ENCODE results near the gene CXCL11.

The CXCL11 gene

GRCh38 chr4:76035141-76035540 lies 729 bp downstream of the CXCL11 start:
- no peak for DNase-seq (ENCODE audit: insufficient read length)
- no peak for FAIRE-seq
- TF ChIP-seq TAF1 (IDR thresholded peaks at IDR 0.05; ENCODE audit: borderline replicate concordance, low read depth, low read length) (no peak), POLR2A (IDR thresholded peaks at IDR 0.05; ENCODE audit: low read depth, low read length) (no peak), POLR2AphosphoS5 (IDR thresholded peaks at IDR 0.05; ENCODE audit: low read depth, low read length) (no peak)

GRCh38 chr4:76029300-76029699 lies 6.6 kb downstream of the CXCL11 start:
- no peak for TF ChIP-seq POLR2AphosphoS5 (IDR thresholded peaks at IDR 0.05; ENCODE audit: low read depth, low read length)
- TF ChIP-seq POLR2A (IDR thresholded peaks at IDR 0.05; ENCODE audit: low read depth, low read length), result no peak
- TF ChIP-seq TAF1 (IDR thresholded peaks at IDR 0.05; ENCODE audit: borderline replicate concordance, low read depth, low read length), result no peak
- FAIRE-seq (no peak), DNase-seq (ENCODE audit: insufficient read length) (no peak)

GRCh38 chr4:76028350-76028765 lies 7.5 kb downstream of the CXCL11 start:
- TF ChIP-seq POLR2A (IDR thresholded peaks at IDR 0.05; ENCODE audit: low read depth, low read length) (no peak), POLR2AphosphoS5 (IDR thresholded peaks at IDR 0.05; ENCODE audit: low read depth, low read length) (no peak), TAF1 (IDR thresholded peaks at IDR 0.05; ENCODE audit: borderline replicate concordance, low read depth, low read length) (no peak)
- FAIRE-seq (peak; percentile 17), DNase-seq (ENCODE audit: insufficient read length) (no peak)

GRCh38 chr4:76024065-76024464 lies 11.8 kb downstream of the CXCL11 start:
- DNase-seq (ENCODE audit: insufficient read length) (no peak), FAIRE-seq (no peak)
- TF ChIP-seq POLR2A (IDR thresholded peaks at IDR 0.05; ENCODE audit: low read depth, low read length), result no peak
- TF ChIP-seq POLR2AphosphoS5 (IDR thresholded peaks at IDR 0.05; ENCODE audit: low read depth, low read length), result no peak
- TF ChIP-seq TAF1 (IDR thresholded peaks at IDR 0.05; ENCODE audit: borderline replicate concordance, low read depth, low read length), result no peak

- no peak for DNase-seq (ENCODE audit: insufficient read length)
- TF ChIP-seq POLR2AphosphoS5 (IDR thresholded peaks at IDR 0.05; ENCODE audit: low read depth, low read length) (no peak), POLR2A (IDR thresholded peaks at IDR 0.05; ENCODE audit: low read depth, low read length) (no peak), TAF1 (IDR thresholded peaks at IDR 0.05; ENCODE audit: borderline replicate concordance, low read depth, low read length) (no peak)
- peak; percentile 61 for FAIRE-seq
These were observed 12.5 kb downstream of the CXCL11 start, which contains the start of gene CXCL10 for GRCh38 chr4:76023389-76023788. Gene CXCL10, minus strand, starts transcription at chr4:76023497. Its CDS starts 66 bp downstream, at chr4:76023431.

GRCh38 chr4:76022677-76023076 lies 13.2 kb downstream of the CXCL11 start:
- FAIRE-seq (no peak), DNase-seq (ENCODE audit: insufficient read length) (no peak)
- no peak for TF ChIP-seq TAF1 (IDR thresholded peaks at IDR 0.05; ENCODE audit: borderline replicate concordance, low read depth, low read length)
- TF ChIP-seq POLR2AphosphoS5 (IDR thresholded peaks at IDR 0.05; ENCODE audit: low read depth, low read length), result no peak
- no peak for TF ChIP-seq POLR2A (IDR thresholded peaks at IDR 0.05; ENCODE audit: low read depth, low read length)

- peak; percentile 40 for FAIRE-seq
- no peak for TF ChIP-seq TAF1 (IDR thresholded peaks at IDR 0.05; ENCODE audit: borderline replicate concordance, low read depth, low read length)
- no peak for TF ChIP-seq POLR2A (IDR thresholded peaks at IDR 0.05; ENCODE audit: low read depth, low read length)
- TF ChIP-seq POLR2AphosphoS5 (IDR thresholded peaks at IDR 0.05; ENCODE audit: low read depth, low read length), result no peak
- no peak for DNase-seq (ENCODE audit: insufficient read length)
These were observed 13.8 kb downstream of the CXCL11 start for GRCh38 chr4:76022031-76022430.

GRCh38 chr4:76017056-76017686 lies 18.7 kb downstream of the CXCL11 start:
- TF ChIP-seq TAF1 (IDR thresholded peaks at IDR 0.05; ENCODE audit: borderline replicate concordance, low read depth, low read length) (no peak), POLR2A (IDR thresholded peaks at IDR 0.05; ENCODE audit: low read depth, low read length) (no peak), POLR2AphosphoS5 (IDR thresholded peaks at IDR 0.05; ENCODE audit: low read depth, low read length) (no peak)
- FAIRE-seq, result no peak
- no peak for DNase-seq (ENCODE audit: insufficient read length)

- TF ChIP-seq POLR2A (IDR thresholded peaks at IDR 0.05; ENCODE audit: low read depth, low read length), result no peak
- no peak; the same call in 1 of the 2 replicates for TF ChIP-seq POLR2AphosphoS5 (IDR thresholded peaks at IDR 0.05; ENCODE audit: low read depth, low read length)
- TF ChIP-seq TAF1 (IDR thresholded peaks at IDR 0.05; ENCODE audit: borderline replicate concordance, low read depth, low read length), result no peak
- peak; percentile 94 for FAIRE-seq
- DNase-seq (ENCODE audit: insufficient read length), result no peak
These were observed 19.5 kb downstream of the CXCL11 start for GRCh38 chr4:76016393-76016792.

- no peak for DNase-seq (ENCODE audit: insufficient read length)
- peak; percentile 48 for FAIRE-seq
- TF ChIP-seq POLR2AphosphoS5 (IDR thresholded peaks at IDR 0.05; ENCODE audit: low read depth, low read length) (no peak), POLR2A (IDR thresholded peaks at IDR 0.05; ENCODE audit: low read depth, low read length) (no peak), TAF1 (IDR thresholded peaks at IDR 0.05; ENCODE audit: borderline replicate concordance, low read depth, low read length) (no peak)
These were observed 22.3 kb downstream of the CXCL11 start for GRCh38 chr4:76013540-76013939.

GRCh38 chr4:76012388-76012801 lies 23.5 kb downstream of the CXCL11 start:
- no peak for DNase-seq (ENCODE audit: insufficient read length)
- no peak for TF ChIP-seq POLR2A (IDR thresholded peaks at IDR 0.05; ENCODE audit: low read depth, low read length)
- FAIRE-seq, result peak; percentile 82

- DNase-seq (ENCODE audit: insufficient read length), result peak; percentile 41
These were observed 24.0 kb downstream of the CXCL11 start for GRCh38 chr4:76011700-76012387.

More at GRCh38 chr4:76011700-76012387, 24.0 kb downstream of the CXCL11 start:
- TF ChIP-seq POLR2A (IDR thresholded peaks at IDR 0.05; ENCODE audit: low read depth, low read length) (no peak), TAF1 (IDR thresholded peaks at IDR 0.05; ENCODE audit: borderline replicate concordance, low read depth, low read length) (no peak), POLR2AphosphoS5 (IDR thresholded peaks at IDR 0.05; ENCODE audit: low read depth, low read length) (peak; percentile 51; the same call in 1 of the 2 replicates)
- peak; percentile 27 for FAIRE-seq
